Loucy (cell line): ENCODE results near the gene BBOX1.
A peak's percentile ranks its signal among the peaks of the same experiment; 100 is the strongest.

Source experiments
- H2AFZ ChIP-seq: fragments of 200-600 bp; sonication (generic); 2 replicates; pipeline ENCODE4 v1.6.0; 2016; ENCODE audit warnings: antibody characterized with exemption, mild to moderate bottlenecking, low read length, moderate library complexity
- H3F3A ChIP-seq: fragments of 200-600 bp; 2 replicates; pipeline ENCODE4 v1.6.0; 2016; ENCODE audit warnings: antibody characterized with exemption, low read depth, mild to moderate bottlenecking
- H3K27me3 ChIP-seq: fragments of 200-600 bp; sonication (generic); 2 replicates; pipeline ENCODE4 v1.6.1; 2014; ENCODE audit warnings: low read length, mild to moderate bottlenecking; ENCODE audit not compliant: insufficient read depth, poor library complexity, severe bottlenecking
- H3K36me3 ChIP-seq: fragments of 200-600 bp; sonication (generic); 2 replicates; pipeline ENCODE4 v1.6.1; 2016; ENCODE audit warnings: low read length; ENCODE audit not compliant: insufficient read depth
- H3K4me1 ChIP-seq: fragments of 200-600 bp; sonication (generic); 2 replicates; pipeline ENCODE4 v1.5.1; 2014; ENCODE audit warnings: low read length, mild to moderate bottlenecking; ENCODE audit not compliant: insufficient read depth, poor library complexity, severe bottlenecking
- H3K4me2 ChIP-seq: fragments of 200-600 bp; sonication (generic); 2 replicates; pipeline ENCODE4 v1.6.0; 2014; ENCODE audit warnings: antibody characterized with exemption, low read length, low read depth, mild to moderate bottlenecking; ENCODE audit not compliant: poor library complexity, severe bottlenecking
- H3K4me3 ChIP-seq: fragments of 200-600 bp; sonication (generic); 2 replicates; pipeline ENCODE4 v1.5.1; 2014; ENCODE audit warnings: low read length, mild to moderate bottlenecking, mixed read lengths; ENCODE audit not compliant: poor library complexity, severe bottlenecking
- H3K79me2 ChIP-seq: fragments of 200-600 bp; sonication (generic); 2 replicates; pipeline ENCODE4 v1.6.1; 2014; ENCODE audit warnings: low read length; ENCODE audit not compliant: insufficient read depth
- H3K9ac ChIP-seq: fragments of 200-600 bp; sonication (generic); 2 replicates; pipeline ENCODE4 v1.6.0; 2014; ENCODE audit warnings: mild to moderate bottlenecking, low read depth, low read length, moderate library complexity; ENCODE audit not compliant: poor library complexity, severe bottlenecking
- H3K9me2 ChIP-seq: fragments of 200-600 bp; sonication (generic); replicated peaks from 2 replicates; pipeline ENCODE4 v1.6.1; 2016; ENCODE audit warnings: low read depth, low read length, mixed read lengths
- H3K9me3 ChIP-seq: fragments of 200-600 bp; sonication (generic); 2 replicates; pipeline ENCODE4 v1.6.1; 2014; ENCODE audit warnings: mild to moderate bottlenecking, antibody characterized with exemption, low read length, low read depth; ENCODE audit not compliant: insufficient read depth
- H4K20me1 ChIP-seq: fragments of 200-600 bp; sonication (generic); 2 replicates; pipeline ENCODE4 v1.6.0; 2014; ENCODE audit warnings: antibody characterized with exemption, low read length, mild to moderate bottlenecking; ENCODE audit not compliant: insufficient read depth, poor library complexity, severe bottlenecking
- CTCF ChIP-seq: fragments of 200-600 bp; sonication (generic); conservative IDR thresholded peaks from 2 replicates; pipeline ENCODE4 v1.5.1; 2014; ENCODE audit warnings: mild to moderate bottlenecking, antibody characterized with exemption, low read length
- EZH2phosphoT487 ChIP-seq: fragments of 200-600 bp; IDR thresholded peaks from 2 replicates; pipeline ENCODE4 v1.6.1; 2018; ENCODE audit warnings: antibody characterized with exemption, mild to moderate bottlenecking, moderate library complexity, borderline replicate concordance

BBOX1 gene

GRCh38 chr11:27008811-27009535, 31.6 kb upstream of the BBOX1 start:
- no peaks in the 10 kb centered on the region for H3K27me3 ChIP-seq
- no peak for TF ChIP-seq EZH2phosphoT487
- H3K9me3 ChIP-seq, result no peaks in the 10 kb centered on the region

GRCh38 chr11:27011560-27012233, 28.9 kb upstream of the BBOX1 start:
- Histone ChIP-seq H4K20me1 (no peaks in the 10 kb centered on the region), H2AFZ (0 out of 2 replicates have a peak overlapping the region, but pooled peaks have one; percentile 8), H3K4me3 (peak overlapping the region; percentile 62), H3K9me3 (no peaks in the 10 kb centered on the region), H3K9ac (peak overlapping the region; percentile 85), H3K9me2 (no peaks in the 10 kb centered on the region), H3F3A (peaks cover 28% of the 10 kb centered on the region), H3K27me3 (no peaks in the 10 kb centered on the region), H3K79me2 (no peaks in the 10 kb centered on the region), H3K4me2 (peak overlapping the region; percentile 77), H3K4me1 (peaks cover 66% of the 10 kb centered on the region), H3K36me3 (no peaks in the 10 kb centered on the region)
- TF ChIP-seq CTCF (no peak), EZH2phosphoT487 (no peak)

More at GRCh38 chr11:27008811-27009535, 31.6 kb upstream of the BBOX1 start:
- peaks cover 27% of the 10 kb centered on the region for H3F3A ChIP-seq
- H2AFZ ChIP-seq, result peak overlapping the region; percentile 50; the same call in 1 of the 2 replicates
- H4K20me1 ChIP-seq, result no peaks in the 10 kb centered on the region
- no peaks in the 10 kb centered on the region for H3K9me2 ChIP-seq
- no peak overlapping the region for H3K4me3 ChIP-seq
- H3K4me1 ChIP-seq, result peaks cover 63% of the 10 kb centered on the region
- H3K36me3 ChIP-seq, result no peaks in the 10 kb centered on the region
- no peaks in the 10 kb centered on the region for H3K79me2 ChIP-seq
- no peak overlapping the region for H3K9ac ChIP-seq
- no peak overlapping the region for H3K4me2 ChIP-seq

GRCh38 chr11:27012234-27012921, 28.2 kb upstream of the BBOX1 start:
- Histone ChIP-seq H3K36me3 (no peaks in the 10 kb centered on the region), H3K4me3 (peak overlapping the region; percentile 62), H3K27me3 (no peaks in the 10 kb centered on the region), H3K4me2 (peak overlapping the region; percentile 77), H3K4me1 (peaks cover 69% of the 10 kb centered on the region), H3K79me2 (no peaks in the 10 kb centered on the region), H3F3A (peaks cover 28% of the 10 kb centered on the region), H2AFZ (peak overlapping the region; percentile 8; the same call in 1 of the 2 replicates), H3K9ac (peak overlapping the region; percentile 85), H3K9me2 (no peaks in the 10 kb centered on the region), H3K9me3 (no peaks in the 10 kb centered on the region), H4K20me1 (no peaks in the 10 kb centered on the region)
- TF ChIP-seq CTCF, result no peak
- no peak for TF ChIP-seq EZH2phosphoT487
